Ureter (tissue), 1 donor: Measurements from ENCODE around the gene GPRC5C. TPM values are rescaled to one million over a fixed set of nuclear protein-coding genes. Genes with fewer than 3 reads are reported as not detected.
"Not testable (repeated sequence)": the region's sequence is repeated elsewhere in the genome, so short reads cannot be mapped to it uniquely, and the experiment has no call there.

Source experiments
- DNase-seq: peaks from one replicate; pipeline ENCODE4 v3.0.0-alpha.2; 2020; ENCODE audit warnings: low spot score
- total RNA-seq: library from RNA; stranded (reverse); gene quantifications from one replicate; pipeline ENCODE4 v1.2.4, GENCODE V29; 2023
- donor health status: DM: yes; HTN: yes; CAD: no.

Gene GPRC5C
- 153 TPM for total RNA-seq

- peak; percentile 92 for DNase-seq
Measured at GRCh38 chr17:74431568-74432423, at the start of gene GPRC5C. TSS of gene GPRC5C (plus strand) at chr17:74432088. CDS start at chr17:74439777, 7,689 bp downstream.

- no peak for DNase-seq
Measured at GRCh38 chr17:74383141-74383540, 48.7 kb upstream of the GPRC5C start.

- DNase-seq: no peak
Measured at GRCh38 chr17:74385201-74385600, 46.7 kb upstream of the GPRC5C start.

GRCh38 chr17:74386386-74386785 is 45.5 kb upstream of the GPRC5C start:
- DNase-seq: no peak

- no peak for DNase-seq
Measured at GRCh38 chr17:74387365-74388218, 44.3 kb upstream of the GPRC5C start.

GRCh38 chr17:74389084-74389753 is 42.7 kb upstream of the GPRC5C start:
- DNase-seq: no peak

- no peak for DNase-seq
Measured at GRCh38 chr17:74389937-74390679, 41.8 kb upstream of the GPRC5C start.

GRCh38 chr17:74390680-74391653 is 40.9 kb upstream of the GPRC5C start:
- DNase-seq: no peak

- DNase-seq: no peak
Measured at GRCh38 chr17:74391771-74392170, 40.1 kb upstream of the GPRC5C start.

GRCh38 chr17:74392848-74393247 is 39.0 kb upstream of the GPRC5C start:
- DNase-seq: no peak

GRCh38 chr17:74393346-74393942 is 38.4 kb upstream of the GPRC5C start:
- DNase-seq: no peak

- no peak for DNase-seq
Measured at GRCh38 chr17:74394275-74394950, 37.5 kb upstream of the GPRC5C start.

- peak; percentile 64 for DNase-seq
Measured at GRCh38 chr17:74394977-74395376, 36.9 kb upstream of the GPRC5C start.

- no peak for DNase-seq
Measured at GRCh38 chr17:74396567-74396966, 35.3 kb upstream of the GPRC5C start.

GRCh38 chr17:74402048-74402447 is 29.8 kb upstream of the GPRC5C start:
- DNase-seq: no peak

- DNase-seq: no peak
Measured at GRCh38 chr17:74403512-74404137, 28.3 kb upstream of the GPRC5C start.

GRCh38 chr17:74404218-74404617 is 27.7 kb upstream of the GPRC5C start:
- no peak for DNase-seq

- DNase-seq: no peak
Measured at GRCh38 chr17:74404789-74405188, 27.1 kb upstream of the GPRC5C start.

GRCh38 chr17:74405311-74405710 is 26.6 kb upstream of the GPRC5C start:
- DNase-seq: not testable (repeated sequence)
